ENCODE results near the gene KCNJ15. TPM values are rescaled to one million over a fixed set of nuclear protein-coding genes. Genes with fewer than 3 reads are reported as not detected.

Gene KCNJ15
- total RNA-seq, 1 experiment from 2014 or later, result not detected

GRCh38 chr21:38291874-38292273 is 35.1 kb downstream of the KCNJ15 start:
- H4K20me1 ChIP-seq (ENCODE audit: insufficient read depth), result no peaks in the 10 kb centered on the region
- H3K79me2 ChIP-seq (ENCODE audit: insufficient read depth, low read length), result no peaks in the 10 kb centered on the region
- no peaks in the 10 kb centered on the region for H3K9me3 ChIP-seq (ENCODE audit: control insufficient read depth in 1 of 2, insufficient read depth in 1 of 2, low read depth in 1 of 2, low read length in 2 of 2)
- H3K9me2 ChIP-seq (ENCODE audit: insufficient read depth), result no peaks in the 10 kb centered on the region
- H3K4me1 ChIP-seq (ENCODE audit: control insufficient read depth in 1 of 2, insufficient read depth in 2 of 2, low read length in 2 of 2), result no peaks in the 10 kb centered on the region
- intact Hi-C loops (cut with micrococcal nuclease), result no loop called here
- no peak overlapping the region for H3K4me3 ChIP-seq (replicated peaks in 1 of 2; ENCODE audit: low read depth in 1 of 2, low read length in 2 of 2)
- DNase-seq (ENCODE audit: low read depth, low spot score) (no peak), ATAC-seq (no peak)
- RAD21 ChIA-PET (ENCODE audit: low non-redundant PET in 1 of 2, low total read pairs in 2 of 2, uncharacterized antibody in 2 of 2, unreplicated experiment in 2 of 2), result no interaction called here
- POLR2A ChIA-PET, result no interaction called here
- no peak for TF ChIP-seq MAX (IDR thresholded peaks at IDR 0.05)
- no peaks in the 10 kb centered on the region for H3K36me3 ChIP-seq (ENCODE audit: control insufficient read depth in 1 of 2, insufficient read depth in 2 of 2, low read length in 2 of 2)
- no peaks in the 10 kb centered on the region for H3K27me3 ChIP-seq (ENCODE audit: insufficient read depth, low read length)
- CTCF ChIA-PET, result no interaction called here
- no peak overlapping the region for H3K9ac ChIP-seq (ENCODE audit: low read length)
- H3K27ac ChIP-seq (ENCODE audit: low read depth, low read length), result no peak overlapping the region
- no peak overlapping the region for H3K4me2 ChIP-seq (ENCODE audit: low read length)
- no TSS peak for BruUV-seq (replicated peaks)
- H2AFZ ChIP-seq (ENCODE audit: low read depth, low read length, poor library complexity, severe bottlenecking), result no peak overlapping the region

GRCh38 chr21:38293113-38293512 is 36.3 kb downstream of the KCNJ15 start:
- no peaks in the 10 kb centered on the region for H3K4me1 ChIP-seq (ENCODE audit: control insufficient read depth in 1 of 2, insufficient read depth in 2 of 2, low read length in 2 of 2)
- H3K4me3 ChIP-seq (replicated peaks in 1 of 2; ENCODE audit: low read depth in 1 of 2, low read length in 2 of 2), result no peak overlapping the region
- H3K9ac ChIP-seq (ENCODE audit: low read length), result no peak overlapping the region
- POLR2A ChIA-PET, result no interaction called here
- H3K27me3 ChIP-seq (ENCODE audit: insufficient read depth, low read length), result no peaks in the 10 kb centered on the region
- no peaks in the 10 kb centered on the region for H3K9me3 ChIP-seq (ENCODE audit: control insufficient read depth in 1 of 2, insufficient read depth in 1 of 2, low read depth in 1 of 2, low read length in 2 of 2)
- ATAC-seq, result no peak
- CTCF ChIA-PET, result no interaction called here
- H3K36me3 ChIP-seq (ENCODE audit: control insufficient read depth in 1 of 2, insufficient read depth in 2 of 2, low read length in 2 of 2), result no peaks in the 10 kb centered on the region
- H3K79me2 ChIP-seq (ENCODE audit: insufficient read depth, low read length), result no peaks in the 10 kb centered on the region
- no peaks in the 10 kb centered on the region for H3K9me2 ChIP-seq (ENCODE audit: insufficient read depth)
- TF ChIP-seq SP1 (IDR thresholded peaks at IDR 0.05; ENCODE audit: low read depth) (no peak), ATF3 (IDR thresholded peaks at IDR 0.05) (no peak), ELF1 (IDR thresholded peaks at IDR 0.05; ENCODE audit: borderline replicate concordance, low read depth) (no peak), CEBPB (IDR thresholded peaks at IDR 0.05; ENCODE audit: low read depth) (no peak), SRF (IDR thresholded peaks at IDR 0.05; ENCODE audit: low read depth) (no peak), FOSL1 (IDR thresholded peaks at IDR 0.05; ENCODE audit: low read depth) (no peak), ZNF274 (IDR thresholded peaks at IDR 0.05; ENCODE audit: low read depth, low read length) (no peak), MAX (IDR thresholded peaks at IDR 0.05) (no peak)
- H4K20me1 ChIP-seq (ENCODE audit: insufficient read depth), result no peaks in the 10 kb centered on the region
- no peak overlapping the region for H2AFZ ChIP-seq (ENCODE audit: low read depth, low read length, poor library complexity, severe bottlenecking)
- H3K27ac ChIP-seq (ENCODE audit: low read depth, low read length), result no peak overlapping the region
- DNase-seq (ENCODE audit: low read depth, low spot score), result no peak
- RAD21 ChIA-PET (ENCODE audit: low non-redundant PET in 1 of 2, low total read pairs in 2 of 2, uncharacterized antibody in 2 of 2, unreplicated experiment in 2 of 2), result no interaction called here
- H3K4me2 ChIP-seq (ENCODE audit: low read length), result no peak overlapping the region
- BruUV-seq (replicated peaks), result no TSS peak
- intact Hi-C loops (cut with micrococcal nuclease), result no loop called here

Measured in HCT116 (cell line).